PFSK-1 (cell line): ENCODE data around the gene ACSL3.

ENCODE experiments used
- FOXP2 ChIP-seq: optimal IDR thresholded peaks from 2 replicates; pipeline ENCODE3; 2011; ENCODE audit warnings: borderline replicate concordance, control low read depth, inconsistent platforms; ENCODE audit not compliant: insufficient read depth; ENCODE audit errors: extremely low read length, extremely low read depth
- POLR2AphosphoS5 ChIP-seq: IDR thresholded peaks from 2 replicates; pipeline ENCODE4 v1.6.1; 2012; ENCODE audit warnings: low read depth, mild to moderate bottlenecking, control low read depth, low read length, moderate library complexity
- SIN3A ChIP-seq: IDR thresholded peaks from 2 replicates; pipeline ENCODE4 v1.6.1; 2012; ENCODE audit warnings: mild to moderate bottlenecking, low read length, moderate library complexity, borderline replicate concordance; ENCODE audit not compliant: insufficient read depth
- TAF1 ChIP-seq: IDR thresholded peaks from 2 replicates; pipeline ENCODE4 v1.6.1; 2012; ENCODE audit warnings: low read length, control low read depth, borderline replicate concordance; ENCODE audit not compliant: insufficient read depth
- TF ChIP-seq, protein P1 (sequence below), 2 experiments: IDR thresholded peaks; 2 replicates each; pipeline versions ENCODE4 v1.6.1 to v1.8.0; 2011 to 2012; ENCODE audit warnings: low read depth in 2 of 2, low read length in 2 of 2, control low read depth in 1 of 2, inconsistent platforms in 1 of 2, mild to moderate bottlenecking in 1 of 2, moderate library complexity in 1 of 2; ENCODE audit not compliant: insufficient read depth in 1 of 2

The ACSL3 gene

DNA sequence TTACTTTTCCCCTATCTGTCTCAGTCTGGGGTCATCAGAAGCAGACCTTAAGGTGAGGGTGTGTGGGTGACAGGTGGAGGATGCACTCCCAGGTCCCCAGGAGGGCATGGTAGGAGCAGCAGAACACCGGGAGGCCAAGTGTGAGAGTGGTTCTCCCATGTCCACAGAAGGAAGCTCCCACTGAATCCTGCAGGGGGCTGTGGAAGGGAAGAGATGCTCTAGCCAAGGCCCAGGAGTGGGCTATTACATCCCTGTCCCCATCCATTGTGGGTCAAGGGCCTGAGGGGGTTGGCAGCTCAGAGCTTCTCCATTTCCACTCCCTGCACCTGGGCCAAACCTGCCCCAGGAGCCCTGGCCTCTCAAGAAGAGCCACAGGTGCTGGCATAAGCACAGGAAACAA lies 104.7 kb downstream of the ACSL3 start:
- TF ChIP-seq SIN3A (no peak), POLR2AphosphoS5 (no peak), TAF1 (no peak), FOXP2 (no peak)
- TF ChIP-seq, protein P1, sequence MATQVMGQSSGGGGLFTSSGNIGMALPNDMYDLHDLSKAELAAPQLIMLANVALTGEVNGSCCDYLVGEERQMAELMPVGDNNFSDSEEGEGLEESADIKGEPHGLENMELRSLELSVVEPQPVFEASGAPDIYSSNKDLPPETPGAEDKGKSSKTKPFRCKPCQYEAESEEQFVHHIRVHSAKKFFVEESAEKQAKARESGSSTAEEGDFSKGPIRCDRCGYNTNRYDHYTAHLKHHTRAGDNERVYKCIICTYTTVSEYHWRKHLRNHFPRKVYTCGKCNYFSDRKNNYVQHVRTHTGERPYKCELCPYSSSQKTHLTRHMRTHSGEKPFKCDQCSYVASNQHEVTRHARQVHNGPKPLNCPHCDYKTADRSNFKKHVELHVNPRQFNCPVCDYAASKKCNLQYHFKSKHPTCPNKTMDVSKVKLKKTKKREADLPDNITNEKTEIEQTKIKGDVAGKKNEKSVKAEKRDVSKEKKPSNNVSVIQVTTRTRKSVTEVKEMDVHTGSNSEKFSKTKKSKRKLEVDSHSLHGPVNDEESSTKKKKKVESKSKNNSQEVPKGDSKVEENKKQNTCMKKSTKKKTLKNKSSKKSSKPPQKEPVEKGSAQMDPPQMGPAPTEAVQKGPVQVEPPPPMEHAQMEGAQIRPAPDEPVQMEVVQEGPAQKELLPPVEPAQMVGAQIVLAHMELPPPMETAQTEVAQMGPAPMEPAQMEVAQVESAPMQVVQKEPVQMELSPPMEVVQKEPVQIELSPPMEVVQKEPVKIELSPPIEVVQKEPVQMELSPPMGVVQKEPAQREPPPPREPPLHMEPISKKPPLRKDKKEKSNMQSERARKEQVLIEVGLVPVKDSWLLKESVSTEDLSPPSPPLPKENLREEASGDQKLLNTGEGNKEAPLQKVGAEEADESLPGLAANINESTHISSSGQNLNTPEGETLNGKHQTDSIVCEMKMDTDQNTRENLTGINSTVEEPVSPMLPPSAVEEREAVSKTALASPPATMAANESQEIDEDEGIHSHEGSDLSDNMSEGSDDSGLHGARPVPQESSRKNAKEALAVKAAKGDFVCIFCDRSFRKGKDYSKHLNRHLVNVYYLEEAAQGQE (IDR thresholded peaks at IDR 0.05; ENCODE audit: insufficient read depth in 1 of 2, low read depth in 2 of 2, low read length in 2 of 2), result no peak

DNA sequence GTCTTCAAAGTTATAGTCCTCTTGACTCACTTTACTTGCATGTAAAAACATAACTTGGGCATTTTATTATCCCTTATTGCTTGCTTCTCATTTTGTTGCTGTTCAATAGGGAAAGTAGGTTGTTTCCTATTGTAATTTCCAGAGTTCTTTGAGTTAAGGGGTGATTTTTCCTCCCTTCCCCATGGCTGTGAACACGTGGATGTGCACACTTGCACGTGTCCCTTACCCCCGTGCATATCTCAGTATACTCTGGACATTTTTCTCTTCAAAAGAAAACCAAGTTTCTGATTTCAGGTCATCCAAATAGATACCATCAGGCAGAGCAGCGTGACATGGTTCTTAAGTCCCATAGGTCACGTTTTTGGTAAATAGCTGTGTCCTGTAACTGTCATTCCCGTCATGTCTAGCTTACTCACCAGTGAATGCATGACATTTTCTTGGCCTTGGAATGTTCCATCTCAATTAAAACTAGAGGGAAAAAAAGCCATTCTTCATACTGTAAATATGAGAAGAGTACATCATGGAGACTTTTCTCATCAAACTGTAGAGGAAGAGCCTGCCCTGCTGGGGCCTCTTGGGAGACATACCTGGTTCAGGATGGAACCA lies 107.8 kb downstream of the ACSL3 start:
- TF ChIP-seq TAF1 (no peak), POLR2AphosphoS5 (no peak), SIN3A (no peak), FOXP2 (no peak)
- TF ChIP-seq, protein P1 (IDR thresholded peaks at IDR 0.05; ENCODE audit: insufficient read depth in 1 of 2, low read depth in 2 of 2, low read length in 2 of 2), result no peak

GRCh38 chr2:222969491-222969890 lies 108.7 kb downstream of the ACSL3 start:
- TF ChIP-seq FOXP2, result no peak
- no peak for TF ChIP-seq POLR2AphosphoS5
- no peak for TF ChIP-seq TAF1
- TF ChIP-seq, protein P1 (IDR thresholded peaks at IDR 0.05; ENCODE audit: insufficient read depth in 1 of 2, low read depth in 2 of 2, low read length in 2 of 2), result no peak
- TF ChIP-seq SIN3A, result no peak

DNA sequence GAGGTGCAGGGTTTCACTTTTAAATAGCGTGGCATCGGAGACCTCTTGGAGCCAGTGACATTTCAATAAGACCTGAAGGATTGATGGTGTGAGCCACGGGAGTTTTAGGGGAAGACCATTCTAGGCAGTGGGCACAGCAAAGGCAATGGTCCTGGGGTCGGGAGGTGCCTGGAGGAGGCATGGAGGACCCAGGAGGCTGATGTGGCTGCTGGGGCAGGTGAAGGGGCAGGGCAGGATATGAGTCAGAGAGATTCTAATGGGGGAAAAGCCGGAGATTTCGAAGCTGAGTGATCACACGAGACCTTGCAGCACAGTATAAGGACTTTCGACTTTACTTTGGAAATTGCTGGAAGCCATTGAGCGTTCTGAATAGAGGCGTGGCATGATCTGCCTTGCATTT lies 111.6 kb downstream of the ACSL3 start:
- TF ChIP-seq FOXP2 (no peak), TAF1 (no peak), SIN3A (no peak), POLR2AphosphoS5 (no peak)
- TF ChIP-seq, protein P1 (IDR thresholded peaks at IDR 0.05; ENCODE audit: insufficient read depth in 1 of 2, low read depth in 2 of 2, low read length in 2 of 2), result no peak

GRCh38 chr2:222973237-222973636 lies 112.4 kb downstream of the ACSL3 start:
- no peak for TF ChIP-seq TAF1
- TF ChIP-seq, protein P1 (IDR thresholded peaks at IDR 0.05; ENCODE audit: insufficient read depth in 1 of 2, low read depth in 2 of 2, low read length in 2 of 2), result no peak
- no peak for TF ChIP-seq FOXP2
- no peak for TF ChIP-seq SIN3A
- no peak for TF ChIP-seq POLR2AphosphoS5
